GM18520 (cell line): ENCODE data around the gene HOGA1.

Experiments used
- ATAC-seq: cut with Tn5 transposase; IDR thresholded peaks from one replicate; pipeline ENCODE4 v1.9.1; 2021; ENCODE audit not compliant: unreplicated experiment

The HOGA1 gene

GRCh38 chr10:97578171-97578844 is 5.9 kb upstream of the HOGA1 start:
- ATAC-seq: no peak

- no peak for ATAC-seq
Measured at GRCh38 chr10:97580421-97581367, 3.5 kb upstream of the HOGA1 start.

- ATAC-seq: no peak
Measured at GRCh38 chr10:97582169-97582568, 2.0 kb upstream of the HOGA1 start.

GRCh38 chr10:97583476-97583875 is 713 bp upstream of the HOGA1 start:
- ATAC-seq: no peak

- no peak for ATAC-seq
Measured at GRCh38 chr10:97584798-97585438, 729 bp downstream of the HOGA1 start.

GRCh38 chr10:97585439-97585811 is 1.2 kb downstream of the HOGA1 start:
- ATAC-seq: no peak

GRCh38 chr10:97587183-97587582 is 3.0 kb downstream of the HOGA1 start:
- ATAC-seq: no peak

- ATAC-seq: no peak
Measured at GRCh38 chr10:97589479-97589878, 5.3 kb downstream of the HOGA1 start, which contains the start of gene C10orf62. Gene C10orf62, plus strand, starts transcription at chr10:97589721. Its CDS starts 177 bp downstream, at chr10:97589898.

GRCh38 chr10:97590082-97590747 is 6.0 kb downstream of the HOGA1 start:
- ATAC-seq: no peak

GRCh38 chr10:97590748-97591495 is 6.7 kb downstream of the HOGA1 start:
- no peak for ATAC-seq

GRCh38 chr10:97593421-97593820 is 9.2 kb downstream of the HOGA1 start:
- ATAC-seq: no peak

GRCh38 chr10:97596101-97597082 is 12.2 kb downstream of the HOGA1 start:
- ATAC-seq: no peak

- no peak for ATAC-seq
Measured at GRCh38 chr10:97597778-97598177, 13.6 kb downstream of the HOGA1 start.

- no peak for ATAC-seq
Measured at GRCh38 chr10:97598407-97599271, 14.4 kb downstream of the HOGA1 start.

- ATAC-seq: no peak
Measured at GRCh38 chr10:97599272-97599619, 15.1 kb downstream of the HOGA1 start.

GRCh38 chr10:97600616-97601015 is 16.4 kb downstream of the HOGA1 start:
- no peak for ATAC-seq

- ATAC-seq: no peak
Measured at GRCh38 chr10:97601268-97602215, 17.4 kb downstream of the HOGA1 start.
